PC-9 (cell line): ENCODE measurements around the gene RING1. TPM values are rescaled to one million over a fixed set of nuclear protein-coding genes. Genes with fewer than 3 reads are reported as not detected.

ENCODE experiments used
- BruUV-seq: library from RNA; stranded (reverse); fragments of 400-500 nt; replicated peaks from 2 replicates; lab custom pipeline; 2021; lab: Mats Ljungman, UMichigan
- CTCF ChIA-PET: fragments of 300-600 bp; sonication (Branson Sonifier 250); formaldehyde crosslinking; loops from one replicate; lab custom pipeline; 2022; ENCODE audit warnings: antibody characterized with exemption; lab: Charles Lee
- POLR2A ChIA-PET: fragments of 300-600 bp; sonication (Branson Sonifier 250); formaldehyde crosslinking; loops from one replicate; lab custom pipeline; 2022; ENCODE audit warnings: antibody characterized with exemption; ENCODE audit not compliant: unreplicated experiment; lab: Charles Lee
- DNase-seq, 2 experiments: peaks; one replicate each; pipeline versions ENCODE4 v3.0.0 to v3.0.0-alpha.2; 2015 to 2022; ENCODE audit warnings: mixed read lengths in 1 of 2
- H2AFZ ChIP-seq: fragments of 200-600 bp; sonication (generic); 2 replicates; pipeline ENCODE4 v1.8.1; 2017; ENCODE audit warnings: antibody characterized with exemption
- H3F3A ChIP-seq: fragments of 200-600 bp; sonication (generic); 2 replicates; pipeline ENCODE4 v1.8.1; 2017; ENCODE audit warnings: antibody characterized with exemption, mild to moderate bottlenecking, low read depth; ENCODE audit not compliant: insufficient read depth
- H3K27ac ChIP-seq: fragments of 200-600 bp; sonication (generic); 2 replicates; pipeline ENCODE4 v1.6.1; 2016; ENCODE audit warnings: mixed run types
- H3K27me3 ChIP-seq: fragments of 200-600 bp; sonication (generic); 2 replicates; pipeline ENCODE4 v1.6.1; 2016; ENCODE audit warnings: low read depth, mixed run types; ENCODE audit not compliant: insufficient read depth
- H3K36me3 ChIP-seq: fragments of 200-600 bp; sonication (generic); 2 replicates; pipeline ENCODE4 v1.6.1; 2016; ENCODE audit warnings: low read depth, mixed run types
- H3K4me1 ChIP-seq: fragments of 200-600 bp; sonication (generic); replicated peaks from 2 replicates; pipeline ENCODE4 v1.6.1; 2016; ENCODE audit warnings: mixed run types; ENCODE audit not compliant: insufficient read depth
- H3K4me2 ChIP-seq: fragments of 200-600 bp; sonication (generic); 2 replicates; pipeline ENCODE4 v1.6.1; 2017; ENCODE audit warnings: mixed run types
- H3K4me3 ChIP-seq: fragments of 200-600 bp; sonication (generic); 2 replicates; pipeline ENCODE4 v1.6.1; 2016; ENCODE audit warnings: mixed run types
- H3K79me2 ChIP-seq: fragments of 200-600 bp; sonication (generic); 2 replicates; pipeline ENCODE4 v1.6.1; 2017; ENCODE audit warnings: low read depth, mixed run types
- H3K9me2 ChIP-seq: fragments of 200-600 bp; sonication (generic); 2 replicates; pipeline ENCODE4 v1.8.1; 2017; ENCODE audit warnings: mild to moderate bottlenecking; ENCODE audit not compliant: insufficient read depth
- H3K9me3 ChIP-seq: fragments of 200-600 bp; sonication (generic); 2 replicates; pipeline ENCODE4 v1.8.1; 2016; ENCODE audit warnings: low read depth; ENCODE audit not compliant: insufficient read depth
- H4K20me1 ChIP-seq: fragments of 200-600 bp; sonication (generic); 2 replicates; pipeline ENCODE4 v1.8.1; 2017; ENCODE audit not compliant: insufficient read depth
- CTCF ChIP-seq: fragments of 200-600 bp; sonication (generic); conservative IDR thresholded peaks from 2 replicates; pipeline ENCODE4 v1.6.1; 2017; ENCODE audit warnings: mixed run types, antibody characterized with exemption, mild to moderate bottlenecking, moderate library complexity
- EZH2 ChIP-seq: fragments of 200-600 bp; sonication (generic); IDR thresholded peaks from 2 replicates; pipeline ENCODE4 v1.8.0; 2017; ENCODE audit warnings: antibody characterized with exemption, low read depth
- intact Hi-C: fragments of 100-400 bp; cut with micrococcal nuclease; formaldehyde crosslinking; loops from one replicate; pipeline ENCODE4 v1.10.0; 2022; ENCODE audit not compliant: unreplicated experiment
- total RNA-seq: library from RNA; stranded (reverse); gene quantifications from 2 replicates; pipeline ENCODE4 v1.2.3, GENCODE V29; 2021

Gene RING1
- total RNA-seq, 1 experiment from 2014 or later, result 18.9 TPM

GRCh38 chr6:33237741-33238140 is 29.4 kb downstream of the RING1 start:
- POLR2A ChIA-PET, result no interaction called here

GRCh38 chr6:33241968-33242367 is 33.7 kb downstream of the RING1 start:
- H3K79me2 ChIP-seq, result no peaks in the 10 kb centered on the region

More at GRCh38 chr6:33237741-33238140, 29.4 kb downstream of the RING1 start:
- CTCF ChIA-PET, result no interaction called here
- Histone ChIP-seq H3K27ac (no peak overlapping the region), H3K4me1 (no peaks in the 10 kb centered on the region), H3F3A (no peaks in the 10 kb centered on the region), H3K9me2 (no peaks in the 10 kb centered on the region), H2AFZ (no peak overlapping the region), H3K79me2 (no peaks in the 10 kb centered on the region), H3K27me3 (peaks cover 94% of the 10 kb centered on the region), H3K9me3 (no peaks in the 10 kb centered on the region), H4K20me1 (no peaks in the 10 kb centered on the region), H3K4me2 (no peak overlapping the region), H3K4me3 (no peak overlapping the region), H3K36me3 (no peaks in the 10 kb centered on the region)
- no peak for DNase-seq
- intact Hi-C loops, result no loop called here
- BruUV-seq, result no TSS peak
- TF ChIP-seq CTCF, result no peak
- no peak for TF ChIP-seq EZH2

GRCh38 chr6:33243476-33243875 is 35.2 kb downstream of the RING1 start:
- H3K27me3 ChIP-seq, result peaks cover 67% of the 10 kb centered on the region
- H3F3A ChIP-seq, result peaks cover under 1% of the 10 kb centered on the region
- CTCF ChIA-PET, result no interaction called here
- H3K9me2 ChIP-seq, result no peaks in the 10 kb centered on the region
- DNase-seq, result no peak
- H3K36me3 ChIP-seq, result no peaks in the 10 kb centered on the region
- H3K9me3 ChIP-seq, result no peaks in the 10 kb centered on the region
- intact Hi-C loops, result no loop called here
- no peak overlapping the region for H3K4me2 ChIP-seq
- TF ChIP-seq CTCF (no peak), EZH2 (no peak)
- no peaks in the 10 kb centered on the region for H4K20me1 ChIP-seq
- no peaks in the 10 kb centered on the region for H3K79me2 ChIP-seq
- POLR2A ChIA-PET, result no interaction called here
- no peak overlapping the region for H3K4me3 ChIP-seq
- H2AFZ ChIP-seq, result no peak overlapping the region
- H3K4me1 ChIP-seq, result peaks cover 1% of the 10 kb centered on the region
- BruUV-seq, result no TSS peak
- no peak overlapping the region for H3K27ac ChIP-seq

More at GRCh38 chr6:33241968-33242367, 33.7 kb downstream of the RING1 start:
- no peaks in the 10 kb centered on the region for H3K9me3 ChIP-seq
- no peak for DNase-seq
- H2AFZ ChIP-seq, result no peak overlapping the region
- no peaks in the 10 kb centered on the region for H3K36me3 ChIP-seq
- H3K4me1 ChIP-seq, result no peaks in the 10 kb centered on the region
- no peaks in the 10 kb centered on the region for H4K20me1 ChIP-seq
- TF ChIP-seq EZH2 (no peak), CTCF (no peak)
- intact Hi-C loops, result no loop called here
- H3K9me2 ChIP-seq, result no peaks in the 10 kb centered on the region
- H3K27me3 ChIP-seq, result peaks cover 82% of the 10 kb centered on the region
- BruUV-seq, result no TSS peak
- no peaks in the 10 kb centered on the region for H3F3A ChIP-seq
- H3K4me2 ChIP-seq, result no peak overlapping the region
- ChIA-PET POLR2A (no interaction called here), CTCF (no interaction called here)
- H3K4me3 ChIP-seq, result no peak overlapping the region
- no peak overlapping the region for H3K27ac ChIP-seq
